Natural killer cell (primary cell): Measurements from ENCODE around the gene NRM. TPM values are rescaled to one million over a fixed set of nuclear protein-coding genes. Genes with fewer than 3 reads are reported as not detected.
"Not testable (repeated sequence)": the region's sequence is repeated elsewhere in the genome, so short reads cannot be mapped to it uniquely, and the experiment has no call there.

ENCODE experiments used
- ATAC-seq, 3 donors: fragments of 150-1000 bp in 2 of 3; fragments of 200-7000 bp in 1 of 3; cut with Tn5 transposase; 1 replicate in 1 of 3; 2 replicates in 2 of 3; pipeline ENCODE4 v1.10.0; 2021; ENCODE audit warnings: mild to moderate bottlenecking in 2 of 3, moderate library complexity in 2 of 3
- DNase-seq, 2 donors: peaks; one replicate each; pipeline versions ENCODE4 v3.0.0 to v3.0.0-alpha.2; 2013 to 2021; ENCODE audit warnings: mixed read lengths in 1 of 2
- H3K27ac ChIP-seq: one replicate; pipeline ENCODE4 v1.5.1; 2013; ENCODE audit warnings: mild to moderate bottlenecking, low read length
- H3K27me3 ChIP-seq: one replicate; pipeline ENCODE4 v1.6.1; 2013; ENCODE audit warnings: low read length; ENCODE audit not compliant: control insufficient read depth, insufficient read depth
- H3K36me3 ChIP-seq: one replicate; pipeline ENCODE4 v1.6.1; 2013; ENCODE audit warnings: low read length; ENCODE audit not compliant: control insufficient read depth, insufficient read depth
- H3K4me1 ChIP-seq: one replicate; pipeline ENCODE4 v1.6.1; 2013; ENCODE audit warnings: low read length; ENCODE audit not compliant: control insufficient read depth, insufficient read depth
- H3K4me3 ChIP-seq: one replicate; pipeline ENCODE4 v1.5.1; 2013; ENCODE audit warnings: low read length
- H3K9me3 ChIP-seq: one replicate; pipeline ENCODE4 v1.6.1; 2013; ENCODE audit warnings: low read length; ENCODE audit not compliant: control insufficient read depth, insufficient read depth
- H3K27ac Mint-ChIP-seq, 2 donors: one replicate each; pipeline ENCODE4 v1.8.0; 2022; ENCODE audit warnings: mild to moderate bottlenecking in 2 of 2, mixed read lengths in 2 of 2, moderate library complexity in 1 of 2
- H3K27me3 Mint-ChIP-seq, 2 donors: one replicate each; pipeline ENCODE4 v1.8.0; 2022; ENCODE audit warnings: low read depth in 2 of 2, mixed read lengths in 2 of 2
- H3K36me3 Mint-ChIP-seq: one replicate; pipeline ENCODE4 v1.8.0; 2022; ENCODE audit warnings: mixed read lengths
- H3K4me1 Mint-ChIP-seq, 2 donors: one replicate each; pipeline ENCODE4 v1.8.0; 2022; ENCODE audit warnings: mixed read lengths in 2 of 2
- H3K4me3 Mint-ChIP-seq: one replicate; pipeline ENCODE4 v1.8.0; 2022; ENCODE audit warnings: mild to moderate bottlenecking, moderate library complexity, mixed read lengths
- H3K9me3 Mint-ChIP-seq, 2 donors: one replicate each; pipeline ENCODE4 v1.8.0; 2022; ENCODE audit warnings: mixed read lengths in 2 of 2
- CTCF ChIP-seq: fragments of 200-600 bp; IDR thresholded peaks from one replicate; pipeline ENCODE4 v1.8.0; 2022; ENCODE audit warnings: antibody characterized with exemption
- WGBS: methylation state at CpG from one replicate; pipeline ENCODE4 v1.1.7; 2013; ENCODE audit warnings: missing lambda C conversion rate; ENCODE audit not compliant: insufficient coverage; 5-methylcytosine and 5-hydroxymethylcytosine counted together
- intact Hi-C: fragments of 100-400 bp; cut with micrococcal nuclease; formaldehyde crosslinking; loops from one replicate; pipeline ENCODE4 v1.14.2; 2022
- total RNA-seq, 4 donors: library from RNA; stranded (reverse); fragments of 120-200 nt in 1 of 4; gene quantifications; one replicate each; pipeline versions ENCODE4 v1.2.3 to v1.2.4, GENCODE V29; 2013 to 2022

NRM gene
- total RNA-seq, 3 donors from 2014 or later (not counting 1 experiment from before 2014, with no cell fraction given): 7.4 to 8.9 (median 8.7) TPM

GRCh38 chr6:30664994-30665767, 25.6 kb downstream of the NRM start:
- H3K27me3 ChIP-seq: no peaks in the 10 kb centered on the region
- H3K9me3 ChIP-seq: no peaks in the 10 kb centered on the region
- peaks cover 17% of the 10 kb centered on the region for H3K36me3 Mint-ChIP-seq
- peak overlapping the region in 1 of 2 donors; percentile 24 for H3K27ac Mint-ChIP-seq
- H3K27me3 Mint-ChIP-seq: no peaks in the 10 kb centered on the region
- no peak for TF ChIP-seq CTCF
- no peak overlapping the region for H3K4me3 ChIP-seq
- intact Hi-C loops: no loop called here
- no peaks in the 10 kb centered on the region for H3K9me3 Mint-ChIP-seq
- no peaks in the 10 kb centered on the region for H3K4me1 ChIP-seq
- H3K36me3 ChIP-seq: peaks cover 70% of the 10 kb centered on the region
- WGBS: 98% methylated on average over 31 of the region's 34 CpGs
- no peak overlapping the region for H3K4me3 Mint-ChIP-seq
- ATAC-seq (no peak), DNase-seq (no peak)
- H3K27ac ChIP-seq: no peak overlapping the region
- H3K4me1 Mint-ChIP-seq: peaks cover 0 to under 1% of the 10 kb centered on the region in 2 donors

- intact Hi-C loops, ATAC-seq, H3K4me3 Mint-ChIP-seq, DNase-seq, H3K27me3 Mint-ChIP-seq, H3K9me3 Mint-ChIP-seq, H3K27ac Mint-ChIP-seq, H3K4me3 ChIP-seq, H3K27ac ChIP-seq, H3K27me3 ChIP-seq, H3K4me1 Mint-ChIP-seq, H3K4me1 ChIP-seq, H3K9me3 ChIP-seq: not testable (repeated sequence)
- peaks cover 34% of the 10 kb centered on the region for H3K36me3 Mint-ChIP-seq
- H3K36me3 ChIP-seq: peaks cover 90% of the 10 kb centered on the region
- 100% methylated on average over 5 of the region's 5 CpGs for WGBS
Measured at GRCh38 chr6:30657922-30658321, 32.9 kb downstream of the NRM start.

GRCh38 chr6:30657454-30657853, 33.3 kb downstream of the NRM start:
- H3K9me3 ChIP-seq: no peaks in the 10 kb centered on the region
- peaks cover 90% of the 10 kb centered on the region for H3K36me3 ChIP-seq
- no peaks in the 10 kb centered on the region for H3K4me1 ChIP-seq
- intact Hi-C loops: no loop called here
- Mint-ChIP-seq H3K27ac (no peak overlapping the region), H3K4me1 (no peaks in the 10 kb centered on the region), H3K9me3 (no peaks in the 10 kb centered on the region), H3K27me3 (no peaks in the 10 kb centered on the region), H3K4me3 (no peak overlapping the region), H3K36me3 (peaks cover 30% of the 10 kb centered on the region)
- no peak overlapping the region for H3K27ac ChIP-seq
- no peak for DNase-seq
- no peak for ATAC-seq
- no peak overlapping the region for H3K4me3 ChIP-seq
- no peak for TF ChIP-seq CTCF
- no peaks in the 10 kb centered on the region for H3K27me3 ChIP-seq

GRCh38 chr6:30656513-30656912, 34.3 kb downstream of the NRM start:
- Histone ChIP-seq H3K27ac (no peak overlapping the region), H3K9me3 (no peaks in the 10 kb centered on the region), H3K4me1 (no peaks in the 10 kb centered on the region), H3K4me3 (no peak overlapping the region), H3K36me3 (peaks cover 89% of the 10 kb centered on the region), H3K27me3 (no peaks in the 10 kb centered on the region)
- no peaks in the 10 kb centered on the region for H3K4me1 Mint-ChIP-seq
- H3K27me3 Mint-ChIP-seq: no peaks in the 10 kb centered on the region
- H3K27ac Mint-ChIP-seq: no peak overlapping the region
- ATAC-seq (no peak), DNase-seq (no peak)
- H3K9me3 Mint-ChIP-seq: no peaks in the 10 kb centered on the region
- 83% methylated on average over 7 of the region's 7 CpGs for WGBS
- intact Hi-C loops: no loop called here
- H3K36me3 Mint-ChIP-seq: peaks cover 20% of the 10 kb centered on the region
- no peak overlapping the region for H3K4me3 Mint-ChIP-seq
- TF ChIP-seq CTCF: no peak
